ENCODE measurements around the gene GALNT9. TPM values are rescaled to one million over a fixed set of nuclear protein-coding genes. Genes with fewer than 3 reads are reported as not detected.

The GALNT9 gene
- total and polyA plus RNA-seq, 7 donors, result 0.28 to 5.0 (median 2.8) TPM; not detected in 2

- Histone ChIP-seq H3K36me3 (no peaks in the 10 kb centered on the region), H3K9me3 (peaks cover 0 to 10% (median 2%) of the 10 kb centered on the region in 4 donors), H3K27me3 (no peaks in the 10 kb centered on the region), H3K4me3 (no peak overlapping the region), H3K27ac (no peak overlapping the region), H3K4me1 (peaks cover 0 to 17% (median 12%) of the 10 kb centered on the region in 4 donors)
- WGBS, 2 donors, result 55 to 66% methylated on average over 10 of the region's 10 CpGs
- intact Hi-C loops (cut with DNase I), result no loop called here
- DNase-seq, result no peak
- TF ChIP-seq CTCF (IDR thresholded peaks at IDR 0.05) (no peak), POLR2AphosphoS5 (IDR thresholded peaks at IDR 0.05) (no peak), POLR2A (IDR thresholded peaks at IDR 0.05) (no peak), EP300 (IDR thresholded peaks at IDR 0.05) (no peak)
Observed at GRCh38 chr12:132194056-132194455, 135.3 kb downstream of the GALNT9 start.

GRCh38 chr12:132191715-132192553 lies 137.5 kb downstream of the GALNT9 start:
- intact Hi-C loops (cut with DNase I), result no loop called here
- Histone ChIP-seq H3K27ac (no peak overlapping the region), H3K27me3 (no peaks in the 10 kb centered on the region), H3K9me3 (peaks cover 0 to 10% (median 8%) of the 10 kb centered on the region in 4 donors), H3K36me3 (no peaks in the 10 kb centered on the region), H3K4me1 (peaks cover 0 to 22% (median 16%) of the 10 kb centered on the region in 4 donors), H3K4me3 (no peak overlapping the region)
- DNase-seq, result no peak
- TF ChIP-seq POLR2AphosphoS5 (IDR thresholded peaks at IDR 0.05) (no peak), EP300 (IDR thresholded peaks at IDR 0.05) (no peak), CTCF (IDR thresholded peaks at IDR 0.05) (no peak), POLR2A (IDR thresholded peaks at IDR 0.05) (no peak)
- WGBS, 2 donors, result 69 to 85% methylated on average over 31 of the region's 31 CpGs

- no peaks in the 10 kb centered on the region for H3K27me3 ChIP-seq
- no peak overlapping the region for H3K27ac ChIP-seq
- H3K4me1 ChIP-seq, result peaks cover 0 to 22% (median 16%) of the 10 kb centered on the region in 4 donors
Observed at GRCh38 chr12:132190834-132191500, 138.4 kb downstream of the GALNT9 start.

More at GRCh38 chr12:132190834-132191500, 138.4 kb downstream of the GALNT9 start:
- 71 to 82% methylated on average over 30 of the region's 30 CpGs for WGBS, 2 donors
- H3K9me3 ChIP-seq, result peaks cover 0 to 19% (median 10%) of the 10 kb centered on the region in 4 donors
- TF ChIP-seq EP300 (IDR thresholded peaks at IDR 0.05), result no peak
- TF ChIP-seq POLR2AphosphoS5 (IDR thresholded peaks at IDR 0.05), result no peak
- TF ChIP-seq POLR2A (IDR thresholded peaks at IDR 0.05), result no peak
- TF ChIP-seq CTCF (IDR thresholded peaks at IDR 0.05), result no peak
- no peaks in the 10 kb centered on the region for H3K36me3 ChIP-seq
- DNase-seq, result no peak
- intact Hi-C loops (cut with DNase I), result no loop called here
- H3K4me3 ChIP-seq, result no peak overlapping the region

Measured in sigmoid colon (tissue), 7 donors.